Prostate gland (tissue), 2 donors: ENCODE measurements around the gene GBX1.

Experiments used
- CTCF ChIP-seq, 4 experiments: fragments of 200-600 bp in 2 of 4; fragments of 450-650 bp in 2 of 4; sonication (generic) in 2 of 4; IDR thresholded peaks; 1 replicate in 3 of 4; 2 replicates in 1 of 4; pipeline ENCODE4 v1.5.1; 2016 to 2019; ENCODE audit warnings: antibody characterized with exemption in 4 of 4, mild to moderate bottlenecking in 2 of 4, moderate library complexity in 2 of 4
- POLR2A ChIP-seq: fragments of 450-650 bp; IDR thresholded peaks from one replicate; pipeline ENCODE4 v1.6.1; 2016; ENCODE audit warnings: antibody characterized with exemption, mild to moderate bottlenecking

- TF ChIP-seq CTCF (IDR thresholded peaks at IDR 0.05) = no peak
- TF ChIP-seq POLR2A = no peak
Observed at GRCh38 chr7:151103973-151104372, 63.5 kb downstream of the GBX1 start.
